HepG2 (cell line): ENCODE data around the gene YY1. TPM values are rescaled to one million over a fixed set of nuclear protein-coding genes. Genes with fewer than 3 reads are reported as not detected.

Experiments
- AKNA ChIP-seq: sonication (generic); formaldehyde crosslinking; IDR thresholded peaks from 2 replicates; pipeline ENCODE4 v1.4.0; 2020; ENCODE audit warnings: missing genetic modification reagents, borderline replicate concordance
- GATAD1 ChIP-seq: IDR thresholded peaks from 2 replicates; pipeline ENCODE4 v1.6.1; 2016; ENCODE audit warnings: missing genetic modification reagents, missing compliant biosample characterization
- JUND ChIP-seq: sonication (generic); formaldehyde crosslinking; IDR thresholded peaks from 2 replicates; pipeline ENCODE4 v1.8.0; 2022; ENCODE audit warnings: mild to moderate bottlenecking, missing genetic modification reagents
- MBD4 ChIP-seq: IDR thresholded peaks from 2 replicates; pipeline ENCODE4 v1.6.1; 2012; ENCODE audit warnings: low read length, inconsistent platforms, borderline replicate concordance
- NFIB ChIP-seq: sonication (generic); formaldehyde crosslinking; IDR thresholded peaks from 2 replicates; pipeline ENCODE4 v1.9.0; 2021; ENCODE audit warnings: missing genetic modification reagents, mild to moderate bottlenecking, borderline replicate concordance
- NFKBIZ ChIP-seq: IDR thresholded peaks from 2 replicates; pipeline ENCODE4 v1.6.1; 2018; ENCODE audit warnings: missing genetic modification reagents, missing compliant biosample characterization
- NR2F2 ChIP-seq: IDR thresholded peaks from 2 replicates; pipeline ENCODE4 v1.6.1; 2012; ENCODE audit warnings: low read depth, inconsistent platforms, borderline replicate concordance
- PHF21A ChIP-seq: sonication (generic); formaldehyde crosslinking; IDR thresholded peaks from 2 replicates; pipeline ENCODE4 v1.5.0; 2020; ENCODE audit warnings: mild to moderate bottlenecking, missing genetic modification reagents
- SP140L ChIP-seq: sonication (generic); formaldehyde crosslinking; IDR thresholded peaks from 2 replicates; pipeline ENCODE4 v1.4.0; 2020; ENCODE audit warnings: missing genetic modification reagents, borderline replicate concordance
- SSRP1 ChIP-seq: IDR thresholded peaks from 2 replicates; pipeline ENCODE4 v1.6.1; 2016; ENCODE audit warnings: control low read depth
- TARDBP ChIP-seq: sonication (generic); formaldehyde crosslinking; IDR thresholded peaks from 2 replicates; pipeline ENCODE4 v1.8.0; 2022; ENCODE audit warnings: mild to moderate bottlenecking, missing genetic modification reagents
- ZBTB20 ChIP-seq: sonication (generic); formaldehyde crosslinking; IDR thresholded peaks from 2 replicates; pipeline ENCODE4 v1.8.1; 2023; ENCODE audit warnings: missing genetic modification reagents, low read depth, mild to moderate bottlenecking, borderline replicate concordance
- ZBTB42 ChIP-seq: sonication (generic); formaldehyde crosslinking; IDR thresholded peaks from 2 replicates; pipeline ENCODE4 v1.5.0; 2020; ENCODE audit warnings: mild to moderate bottlenecking, missing genetic modification reagents
- ZHX1 ChIP-seq: sonication (generic); formaldehyde crosslinking; IDR thresholded peaks from 2 replicates; pipeline ENCODE4 v1.8.1; 2022; ENCODE audit warnings: low read depth, mild to moderate bottlenecking, missing genetic modification reagents
- ZKSCAN5 ChIP-seq: sonication (generic); formaldehyde crosslinking; IDR thresholded peaks from 2 replicates; pipeline ENCODE4 v1.5.1; 2020; ENCODE audit warnings: mild to moderate bottlenecking, missing genetic modification reagents
- ZNF121 ChIP-seq: sonication (generic); formaldehyde crosslinking; IDR thresholded peaks from 2 replicates; pipeline ENCODE4 v1.5.0; 2020; ENCODE audit warnings: mild to moderate bottlenecking, missing genetic modification reagents
- ZNF20 ChIP-seq: sonication (generic); formaldehyde crosslinking; IDR thresholded peaks from 2 replicates; pipeline ENCODE4 v1.4.0; 2020; ENCODE audit warnings: mild to moderate bottlenecking, moderate library complexity, missing genetic modification reagents
- ZNF512 ChIP-seq: sonication (generic); formaldehyde crosslinking; IDR thresholded peaks from 2 replicates; pipeline ENCODE4 v1.4.0; 2020; ENCODE audit warnings: mild to moderate bottlenecking, missing genetic modification reagents
- ZNF557 ChIP-seq: sonication (generic); formaldehyde crosslinking; IDR thresholded peaks from 2 replicates; pipeline ENCODE4 v1.4.0; 2020; ENCODE audit warnings: missing genetic modification reagents
- ZSCAN30 ChIP-seq: sonication (generic); formaldehyde crosslinking; IDR thresholded peaks from 2 replicates; pipeline ENCODE4 v1.5.0; 2020; ENCODE audit warnings: mild to moderate bottlenecking, missing genetic modification reagents
- ZZZ3 ChIP-seq: sonication (generic); formaldehyde crosslinking; IDR thresholded peaks from 2 replicates; pipeline ENCODE4 v1.4.0; 2020; ENCODE audit warnings: missing genetic modification reagents, mild to moderate bottlenecking, borderline replicate concordance
- polyA plus RNA-seq, 8 experiments: library from polyadenylated mRNA; depleted of rRNA in 3 of 8; stranded (reverse) in 7 of 8; unstranded in 1 of 8; fragments of >200 nt; fragmentation: Illumina TruSeq in 4 of 8; extraction: Trizol in 4 of 8; gene quantifications; 2 replicates each; pipeline versions ENCODE4 v1.2.1 to v1.2.3, GENCODE V29; 2011 to 2016; ENCODE audit warnings: low read depth in 4 of 8, missing spikeins in 1 of 8, mixed read lengths in 1 of 8; ENCODE audit not compliant: insufficient read depth in 1 of 8
- total RNA-seq, 5 experiments: library from RNA; depleted of rRNA; stranded (reverse); fragments of >200 nt; fragmentation: Illumina TruSeq; extraction: Trizol; gene quantifications; 2 replicates each; pipeline ENCODE4 v1.2.3, GENCODE V29; 2016; ENCODE audit warnings: low read depth in 1 of 5

YY1 gene
- total and polyA plus RNA-seq, 2 of the 13 experiments (the other 11 are each of a cell fraction or from before 2014, with no cell fraction given): 29.4 to 68.1 TPM

GRCh38 chr14:100192672-100193416 is 46.1 kb upstream of the YY1 start (continued):
- TF ChIP-seq TARDBP (CRISPR knock-in tag): peak; percentile 92
- TF ChIP-seq ZNF20 (CRISPR knock-in tag): peak; percentile 38; the same call in 1 of the 2 replicates
- peak; percentile 79; the same call in 1 of the 2 replicates for TF ChIP-seq ZSCAN30 (CRISPR knock-in tag)
- 0 out of 2 replicates have a peak, but pooled peaks have one; percentile 52 for TF ChIP-seq SSRP1 (CRISPR knock-in tag)
- 0 out of 2 replicates have a peak, but pooled peaks have one; percentile 65 for TF ChIP-seq NFKBIZ
- no peak for TF ChIP-seq SP140L
- TF ChIP-seq JUND (CRISPR knock-in tag): no peak; the same call in 1 of the 2 replicates
- TF ChIP-seq ZNF512 (CRISPR knock-in tag): no peak
- no peak for TF ChIP-seq NR2F2
- no peak; the same call in 1 of the 2 replicates for TF ChIP-seq AKNA (CRISPR knock-in tag)
- TF ChIP-seq ZBTB42 (CRISPR knock-in tag): peak; percentile 75; the same call in 1 of the 2 replicates
- TF ChIP-seq PHF21A (CRISPR knock-in tag): peak; percentile 100
- peak; percentile 94 for TF ChIP-seq ZNF121 (CRISPR knock-in tag)
- TF ChIP-seq ZHX1 (CRISPR knock-in tag): no peak; the same call in 1 of the 2 replicates
- TF ChIP-seq NFIB (CRISPR knock-in tag): no peak
- peak; percentile 87; the same call in 1 of the 2 replicates for TF ChIP-seq ZBTB20 (CRISPR knock-in tag)
- TF ChIP-seq ZZZ3 (CRISPR knock-in tag): peak; percentile 57; the same call in 1 of the 2 replicates
- 0 out of 2 replicates have a peak, but pooled peaks have one; percentile 21 for TF ChIP-seq ZNF557 (CRISPR knock-in tag)
- TF ChIP-seq GATAD1 (CRISPR knock-in tag): peak; percentile 96
- TF ChIP-seq ZKSCAN5 (CRISPR knock-in tag): no peak
- TF ChIP-seq MBD4: no peak
